ENCODE data around the gene ZFYVE27. TPM values are rescaled to one million over a fixed set of nuclear protein-coding genes. Genes with fewer than 3 reads are reported as not detected.

ZFYVE27 gene
- total RNA-seq, 1 donor from 2014 or later, result 48.5 TPM

GRCh38 chr10:97801422-97801821 lies 64.5 kb downstream of the ZFYVE27 start:
- no peak for TF ChIP-seq CTCF (IDR thresholded peaks at IDR 0.05; ENCODE audit: partially characterized antibody, unreplicated experiment)
- DNase-seq, result no peak
- H3K27ac Mint-ChIP-seq (ENCODE audit: unreplicated experiment), result no peak overlapping the region
- H3K36me3 Mint-ChIP-seq (ENCODE audit: unreplicated experiment), result peaks cover 17% of the 10 kb centered on the region
- H3K4me3 Mint-ChIP-seq (ENCODE audit: unreplicated experiment), result no peak overlapping the region
- H3K4me1 Mint-ChIP-seq (ENCODE audit: low read depth, unreplicated experiment), result no peaks in the 10 kb centered on the region
- H3K27me3 Mint-ChIP-seq (ENCODE audit: unreplicated experiment), result peaks cover 4% of the 10 kb centered on the region
- peaks cover 2% of the 10 kb centered on the region for H3K9me3 Mint-ChIP-seq (ENCODE audit: unreplicated experiment)

- Mint-ChIP-seq H3K9me3 (ENCODE audit: unreplicated experiment) (peaks cover 2% of the 10 kb centered on the region), H3K4me3 (ENCODE audit: unreplicated experiment) (no peak overlapping the region), H3K27ac (ENCODE audit: unreplicated experiment) (no peak overlapping the region), H3K36me3 (ENCODE audit: unreplicated experiment) (peaks cover 5% of the 10 kb centered on the region), H3K4me1 (ENCODE audit: low read depth, unreplicated experiment) (no peaks in the 10 kb centered on the region), H3K27me3 (ENCODE audit: unreplicated experiment) (peaks cover 7% of the 10 kb centered on the region)
- TF ChIP-seq CTCF (IDR thresholded peaks at IDR 0.05; ENCODE audit: partially characterized antibody, unreplicated experiment), result no peak
- DNase-seq, result no peak
Observed at GRCh38 chr10:97805096-97805884, 68.4 kb downstream of the ZFYVE27 start.

DNA sequence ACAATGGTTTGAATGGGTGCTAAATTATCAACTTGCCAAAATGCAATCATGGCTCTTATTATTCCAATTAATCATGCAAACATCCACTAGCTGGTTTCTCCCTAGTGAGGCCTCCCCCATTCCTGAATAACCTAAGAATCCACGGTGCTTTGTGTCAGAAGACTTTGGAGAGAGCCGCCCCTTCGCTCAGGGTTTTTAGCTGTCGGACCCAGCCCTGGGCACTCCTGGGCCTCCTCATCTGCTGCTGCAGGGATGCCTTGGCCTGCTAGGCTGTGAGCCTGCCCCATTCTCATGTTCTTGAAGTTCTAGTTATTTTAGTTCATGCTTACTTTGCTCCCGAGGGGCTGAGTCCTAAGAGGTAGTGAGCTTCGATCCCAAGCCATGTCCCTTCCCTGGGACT lies 69.0 kb downstream of the ZFYVE27 start:
- no peak overlapping the region for H3K27ac Mint-ChIP-seq (ENCODE audit: unreplicated experiment)
- no peak for DNase-seq
- H3K36me3 Mint-ChIP-seq (ENCODE audit: unreplicated experiment), result peaks cover 5% of the 10 kb centered on the region
- no peaks in the 10 kb centered on the region for H3K4me1 Mint-ChIP-seq (ENCODE audit: low read depth, unreplicated experiment)
- no peak for TF ChIP-seq CTCF (IDR thresholded peaks at IDR 0.05; ENCODE audit: partially characterized antibody, unreplicated experiment)
- H3K9me3 Mint-ChIP-seq (ENCODE audit: unreplicated experiment), result peaks cover 2% of the 10 kb centered on the region
- peaks cover 7% of the 10 kb centered on the region for H3K27me3 Mint-ChIP-seq (ENCODE audit: unreplicated experiment)
- H3K4me3 Mint-ChIP-seq (ENCODE audit: unreplicated experiment), result no peak overlapping the region

DNA sequence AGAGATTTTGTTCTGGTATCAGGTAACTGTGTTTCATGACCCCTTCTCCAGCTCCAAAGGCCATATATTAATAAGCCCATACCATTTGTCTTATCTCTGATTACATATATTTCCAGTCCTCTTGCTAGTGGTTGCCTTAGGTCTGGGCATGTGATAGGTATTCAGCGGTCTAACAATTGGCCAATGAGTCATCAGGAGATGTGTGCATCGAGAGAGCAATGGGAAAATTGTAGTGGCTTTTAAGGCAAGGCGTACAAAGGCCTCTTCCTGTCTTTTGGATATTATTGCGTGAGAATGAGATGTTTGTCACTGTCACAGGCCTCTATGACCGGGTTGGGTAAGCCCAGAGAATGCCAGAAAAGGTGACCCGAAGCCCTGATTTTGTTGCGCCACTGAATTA lies 73.5 kb downstream of the ZFYVE27 start:
- Mint-ChIP-seq H3K27me3 (ENCODE audit: unreplicated experiment) (peaks cover 3% of the 10 kb centered on the region), H3K27ac (ENCODE audit: unreplicated experiment) (no peak overlapping the region), H3K4me1 (ENCODE audit: low read depth, unreplicated experiment) (peaks cover 5% of the 10 kb centered on the region), H3K36me3 (ENCODE audit: unreplicated experiment) (no peaks in the 10 kb centered on the region), H3K9me3 (ENCODE audit: unreplicated experiment) (no peaks in the 10 kb centered on the region), H3K4me3 (ENCODE audit: unreplicated experiment) (no peak overlapping the region)
- DNase-seq, result no peak
- no peak for TF ChIP-seq CTCF (IDR thresholded peaks at IDR 0.05; ENCODE audit: partially characterized antibody, unreplicated experiment)

Other genes with a start within 250 kb of the ZFYVE27 start
- 139 TPM for gene MMS19, start 238.7 kb upstream of the ZFYVE27 start, total RNA-seq (ENCODE audit: unreplicated experiment)
- gene UBTD1, start 238.2 kb upstream of the ZFYVE27 start, total RNA-seq (ENCODE audit: unreplicated experiment), result 8.0 TPM
- gene ANKRD2, start 164.3 kb upstream of the ZFYVE27 start, total RNA-seq (ENCODE audit: unreplicated experiment), result not detected
- not detected for gene HOGA1, start 152.7 kb upstream of the ZFYVE27 start, total RNA-seq (ENCODE audit: unreplicated experiment)
- gene C10orf62, start 147.4 kb upstream of the ZFYVE27 start, total RNA-seq (ENCODE audit: unreplicated experiment), result not detected
- gene MORN4, start 103.6 kb upstream of the ZFYVE27 start, total RNA-seq (ENCODE audit: unreplicated experiment), result 31.4 TPM
- gene PI4K2A, start 96.5 kb upstream of the ZFYVE27 start, total RNA-seq (ENCODE audit: unreplicated experiment), result 17.9 TPM
- gene AVPI1, start 49.9 kb upstream of the ZFYVE27 start, total RNA-seq (ENCODE audit: unreplicated experiment), result 4.5 TPM
- 12.2 TPM for gene MARVELD1, start 23.4 kb upstream of the ZFYVE27 start, total RNA-seq (ENCODE audit: unreplicated experiment)
- gene SFRP5, start 34.9 kb downstream of the ZFYVE27 start, total RNA-seq (ENCODE audit: unreplicated experiment), result not detected
- 21.5 TPM for gene GOLGA7B, start 112.7 kb downstream of the ZFYVE27 start, total RNA-seq (ENCODE audit: unreplicated experiment)

Data from glutamatergic neuron (in vitro differentiated cells).